A172 (cell line): ENCODE results near the gene SUCO. TPM values are rescaled to one million over a fixed set of nuclear protein-coding genes. Genes with fewer than 3 reads are reported as not detected.

Experiments
- DNase-seq: peaks from one replicate; pipeline ENCODE4 v3.0.0-alpha.2; 2015; ENCODE audit warnings: low spot score
- total RNA-seq: library from RNA; depleted of rRNA; stranded (reverse); fragments of >200 nt; shearing (Covaris generic); gene quantifications from 2 replicates; pipeline ENCODE4 v1.2.3, GENCODE V29; 2014

SUCO gene
- total RNA-seq, 1 experiment from 2014 or later: 31.4 TPM

DNA sequence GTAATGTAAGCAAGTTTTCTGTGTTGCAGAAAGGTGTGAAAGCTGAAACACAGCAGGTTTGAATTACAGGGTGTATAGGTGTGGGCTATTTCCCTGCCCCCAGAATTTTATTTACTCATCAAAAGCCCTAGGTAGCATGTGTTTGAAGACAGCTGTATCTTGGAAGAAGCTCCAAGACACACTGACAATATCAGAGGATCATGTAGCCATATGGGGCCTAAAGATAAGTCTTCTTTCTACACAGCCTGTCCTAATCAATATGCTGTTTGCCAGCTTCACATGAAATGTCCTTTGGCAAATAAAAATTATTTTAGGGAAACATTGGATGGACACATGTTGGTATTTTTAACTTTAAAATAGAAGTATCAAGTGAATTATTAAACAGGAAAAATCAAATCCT lies 17.5 kb upstream of the SUCO start:
- no peak for DNase-seq

DNA sequence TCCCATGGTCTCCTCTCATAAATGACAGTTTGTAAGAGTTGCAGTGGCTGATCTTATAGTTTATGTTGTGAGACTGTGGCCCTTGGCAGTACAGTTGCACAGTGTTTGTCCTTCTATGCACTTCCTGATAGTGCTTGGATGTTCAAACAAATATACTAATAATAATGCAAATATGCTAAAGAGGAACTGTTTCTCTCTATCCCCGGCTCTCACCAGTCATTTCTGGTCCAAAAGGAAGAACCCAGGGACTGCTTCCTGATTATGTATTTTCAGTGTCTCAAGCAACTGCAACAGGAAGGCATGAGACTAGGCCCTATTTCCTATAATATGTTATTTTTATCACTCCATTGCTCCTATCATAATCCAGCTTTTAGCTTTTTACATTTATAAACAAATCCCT lies 17.0 kb upstream of the SUCO start:
- DNase-seq: no peak

DNA sequence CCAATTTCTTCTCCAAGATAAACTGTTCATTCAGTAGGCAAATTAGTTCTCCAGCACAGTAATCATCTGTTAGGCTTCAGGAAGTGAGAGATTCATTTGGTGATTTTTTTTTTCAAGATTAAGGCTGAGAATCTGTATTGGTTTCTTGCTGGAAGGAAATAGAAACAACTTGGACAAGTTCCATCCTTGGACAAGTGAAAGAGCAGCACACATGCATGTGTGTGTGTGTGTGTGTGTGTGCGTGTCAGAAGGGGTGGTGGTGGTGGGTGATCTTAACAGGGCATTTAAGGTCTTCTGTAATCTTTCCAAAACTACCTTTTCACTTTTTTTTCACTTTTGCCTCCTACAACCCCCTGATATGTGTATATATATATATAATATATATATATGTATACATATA lies 15.9 kb upstream of the SUCO start:
- DNase-seq: no peak

DNA sequence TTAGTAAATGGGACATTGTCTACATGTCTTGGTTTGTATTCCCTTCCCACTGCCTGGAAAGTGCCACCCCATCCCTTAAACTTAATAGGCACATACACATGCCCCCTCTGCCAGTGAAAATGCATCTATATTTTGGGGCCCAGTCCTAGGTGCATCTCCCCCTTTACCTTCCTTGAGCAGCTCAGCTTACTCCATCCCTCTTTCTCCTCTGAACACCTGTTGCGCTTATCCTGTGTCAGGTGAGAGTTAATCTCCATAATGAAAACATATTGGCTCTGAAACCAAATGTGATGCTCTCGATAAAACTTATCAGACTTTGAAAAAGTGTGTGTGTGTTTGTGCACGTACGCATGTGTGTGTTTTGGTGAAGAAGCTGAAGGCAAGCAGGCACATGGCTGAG lies 15.4 kb upstream of the SUCO start:
- no peak for DNase-seq

DNA sequence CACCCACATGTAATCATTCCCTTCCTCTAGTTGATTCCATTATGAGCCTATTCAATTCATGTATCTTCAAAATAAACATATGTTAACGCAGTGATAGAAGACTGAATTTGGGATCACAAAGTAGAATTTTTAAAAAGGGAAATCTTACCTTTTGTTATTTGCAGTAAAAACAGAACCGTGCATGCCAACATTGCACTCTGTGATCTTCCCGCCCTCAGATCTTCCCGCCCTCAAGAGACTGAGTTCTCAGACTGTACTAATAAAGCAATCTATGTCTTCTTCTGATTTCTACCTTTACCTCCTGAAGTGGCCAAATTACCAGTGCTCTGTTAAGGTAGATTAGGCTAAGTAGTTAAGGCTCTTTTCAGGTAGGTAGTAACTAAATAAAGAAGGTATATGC lies 3.6 kb upstream of the SUCO start:
- no peak for DNase-seq

DNA sequence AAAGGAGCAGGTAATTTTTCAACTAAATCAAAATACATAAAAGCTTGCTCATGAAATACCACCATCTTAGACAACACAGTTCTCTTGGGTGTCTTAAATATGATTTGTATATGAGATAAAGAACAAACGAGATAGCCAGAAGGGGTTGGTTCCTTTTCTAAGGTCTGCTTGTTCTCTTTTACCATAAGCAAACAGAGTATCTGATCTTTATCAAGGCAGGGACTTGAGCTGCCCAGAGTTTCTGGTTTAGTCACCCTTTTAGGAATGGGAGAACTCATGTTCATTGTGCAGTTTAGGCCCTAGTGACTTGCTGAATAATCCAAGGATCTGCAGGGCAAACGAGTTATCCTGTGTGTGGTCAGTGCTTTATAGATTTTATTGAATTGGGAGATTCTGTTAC lies 3.0 kb upstream of the SUCO start:
- DNase-seq: no peak

DNA sequence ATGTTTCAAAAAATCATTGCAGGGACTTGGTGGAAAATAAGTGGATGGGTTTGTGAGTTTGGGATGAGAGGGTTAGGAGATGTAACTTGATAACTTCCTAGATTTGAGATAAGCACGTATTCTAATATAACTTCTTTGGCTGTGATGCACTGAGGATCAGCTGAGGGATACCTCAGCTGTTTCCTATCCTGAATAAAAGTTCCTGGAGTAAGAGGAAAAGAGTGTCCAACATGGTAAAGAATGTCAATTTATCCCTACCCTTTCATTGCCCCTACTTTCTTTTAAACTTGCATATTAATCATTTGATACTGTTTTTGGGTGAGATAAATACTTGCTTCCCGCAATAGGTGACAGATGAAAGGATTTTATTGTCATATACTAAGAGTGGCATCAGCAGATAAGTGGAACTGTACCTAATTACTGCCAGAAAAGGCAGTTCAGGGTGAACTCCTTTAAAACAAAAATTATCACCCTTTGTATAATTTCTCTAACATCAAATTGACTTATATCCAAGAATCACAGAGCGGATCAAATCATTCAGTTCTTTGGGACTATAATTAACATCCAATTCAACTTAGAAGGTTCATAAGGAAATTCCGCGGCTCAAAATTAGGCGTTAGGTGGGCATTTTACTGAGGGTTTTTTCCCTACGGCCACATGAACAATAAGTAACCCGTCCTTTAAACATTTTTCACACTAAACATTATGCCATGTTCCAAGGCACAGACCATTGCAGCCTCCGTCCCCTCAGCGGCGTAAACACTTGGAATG lies 1.4 kb upstream of the SUCO start:
- DNase-seq: no peak

DNA sequence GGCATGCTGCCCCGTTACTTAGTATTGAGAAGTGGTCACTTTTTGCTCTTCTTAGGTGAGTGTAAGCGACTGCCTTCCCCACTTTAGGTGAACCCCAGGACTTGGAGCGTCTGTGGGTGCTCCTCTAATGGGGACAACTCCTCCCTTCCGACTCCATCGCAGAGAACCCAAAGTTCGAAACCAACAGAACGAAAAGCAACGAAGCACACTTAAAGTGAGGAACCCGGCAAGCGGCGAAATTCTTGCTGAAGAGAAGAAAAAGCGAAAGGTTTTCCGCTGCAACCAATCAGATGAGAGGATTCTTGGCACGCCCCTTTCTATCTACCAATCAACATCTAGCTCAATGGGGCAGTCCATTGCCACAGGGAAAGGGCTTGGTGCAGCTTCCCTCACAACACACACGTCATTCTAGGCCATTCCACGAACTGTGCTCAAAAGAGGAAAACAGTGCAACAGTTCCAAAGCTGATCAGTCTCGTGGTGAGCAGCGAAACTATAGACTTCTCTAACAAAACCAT lies 709 bp upstream of the SUCO start:
- peak; percentile 99 for DNase-seq

DNA sequence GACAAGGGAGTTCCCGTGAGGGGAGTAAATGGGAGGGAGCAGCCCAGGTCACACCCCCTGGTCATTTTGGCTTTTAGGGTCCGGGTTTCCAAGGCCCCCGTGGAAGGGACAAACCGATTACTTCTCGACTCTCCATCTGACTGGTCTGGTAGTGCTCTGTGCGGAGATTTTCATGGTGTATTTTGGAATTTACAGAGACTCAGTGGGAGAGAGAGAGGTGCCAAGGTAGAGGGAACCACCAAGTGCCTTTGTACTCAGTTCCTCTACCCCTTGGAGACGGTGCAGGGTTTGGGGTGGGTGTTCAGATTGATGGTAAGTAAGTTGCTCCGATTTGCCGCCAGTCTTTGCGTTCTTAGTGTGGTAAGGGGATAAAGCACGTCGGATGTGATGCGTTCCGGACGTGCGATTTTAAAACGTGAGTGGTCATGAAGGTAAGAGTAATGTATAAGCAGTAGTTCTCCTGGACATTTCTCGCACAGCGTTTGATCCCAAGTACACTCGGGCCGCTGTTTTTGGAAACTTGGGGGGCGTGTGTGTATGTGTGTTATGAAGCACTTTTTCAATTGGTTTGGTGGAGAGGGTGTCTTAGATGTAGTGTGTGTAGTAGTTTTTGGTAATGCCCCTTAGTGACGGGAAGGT lies 682 bp downstream of the SUCO start:
- DNase-seq: peak; percentile 44

DNA sequence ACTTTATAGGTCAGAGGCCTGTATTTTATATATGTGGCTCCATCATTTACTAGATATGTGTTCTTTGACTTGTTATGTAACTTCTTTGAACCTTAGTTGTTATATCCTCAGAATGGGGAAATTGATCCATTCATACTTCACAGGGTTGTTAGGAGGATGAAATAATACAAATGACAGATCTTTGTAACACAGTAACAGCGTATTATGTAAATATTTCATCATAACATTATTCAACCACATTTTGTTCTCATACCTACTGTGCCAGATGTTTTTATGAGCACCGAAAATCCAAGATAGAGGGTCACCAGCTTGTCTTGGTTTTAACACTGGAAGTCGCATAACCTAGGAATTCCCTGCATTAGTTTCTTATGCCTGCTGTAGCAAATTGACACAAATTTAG lies 3.3 kb downstream of the SUCO start:
- DNase-seq: no peak

DNA sequence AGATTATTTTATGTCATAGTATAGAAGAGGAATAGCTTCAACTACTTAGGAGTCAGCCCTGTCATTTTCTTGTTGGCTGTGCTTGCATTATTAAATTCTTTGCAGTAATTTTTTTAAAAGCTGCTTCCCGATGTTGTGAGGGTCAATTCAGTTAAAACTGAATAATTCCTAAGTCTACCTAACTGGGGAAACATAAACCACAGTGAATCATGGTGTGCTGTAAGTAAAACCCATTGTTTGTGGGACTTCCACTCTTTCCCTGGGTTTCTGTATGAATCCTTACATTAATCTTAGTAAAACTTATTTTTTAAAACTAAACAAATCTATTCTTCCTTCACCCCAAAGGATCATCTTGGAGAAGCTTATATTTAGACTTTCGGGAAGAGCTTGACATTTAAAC lies 4.4 kb downstream of the SUCO start:
- no peak for DNase-seq

DNA sequence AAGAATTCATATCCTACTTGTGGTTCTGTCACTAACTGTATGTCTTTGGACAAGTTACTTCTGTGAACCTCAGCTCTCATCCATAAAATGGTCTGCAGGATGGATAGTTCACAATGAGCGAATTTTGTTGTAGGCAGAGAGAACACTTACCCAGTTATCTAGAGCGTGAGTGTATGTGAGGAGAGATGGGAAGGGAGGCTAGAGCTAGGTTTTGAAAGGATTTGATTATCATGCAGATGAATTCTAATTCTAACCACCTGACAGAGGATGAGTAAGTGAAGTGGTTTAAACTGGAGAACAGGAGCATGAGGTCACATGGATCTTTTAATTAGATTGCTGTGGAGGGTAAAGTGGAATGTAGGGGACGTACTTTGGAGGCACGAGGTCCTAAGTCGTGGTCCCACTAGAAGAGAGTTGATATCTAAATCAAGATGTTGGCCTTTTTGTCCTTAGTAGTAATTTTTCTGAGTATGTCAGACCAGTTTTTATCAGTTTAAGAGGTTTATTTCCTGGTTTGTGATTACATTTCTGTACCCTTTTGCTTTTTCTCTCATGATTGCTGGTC lies 5.0 kb downstream of the SUCO start:
- no peak for DNase-seq

DNA sequence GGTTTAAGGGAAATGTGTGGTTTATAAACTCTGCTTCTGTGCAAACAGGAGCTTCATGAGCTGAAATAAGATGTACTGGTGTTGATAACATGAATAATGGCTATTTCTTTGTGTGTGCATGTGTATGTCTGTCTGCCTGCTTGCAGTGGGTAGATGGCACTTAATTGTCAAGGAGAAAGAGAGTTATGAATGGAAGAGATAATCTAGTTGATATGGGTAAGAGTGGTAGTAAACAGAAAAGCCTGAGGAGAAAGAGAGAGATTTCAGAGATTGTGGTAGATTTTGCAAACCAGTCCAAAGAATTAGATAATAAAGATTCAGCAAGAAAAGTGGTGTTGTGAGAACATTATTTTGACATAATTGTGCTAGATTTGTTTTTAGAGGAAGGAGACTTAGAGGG lies 7.7 kb downstream of the SUCO start:
- DNase-seq: no peak

DNA sequence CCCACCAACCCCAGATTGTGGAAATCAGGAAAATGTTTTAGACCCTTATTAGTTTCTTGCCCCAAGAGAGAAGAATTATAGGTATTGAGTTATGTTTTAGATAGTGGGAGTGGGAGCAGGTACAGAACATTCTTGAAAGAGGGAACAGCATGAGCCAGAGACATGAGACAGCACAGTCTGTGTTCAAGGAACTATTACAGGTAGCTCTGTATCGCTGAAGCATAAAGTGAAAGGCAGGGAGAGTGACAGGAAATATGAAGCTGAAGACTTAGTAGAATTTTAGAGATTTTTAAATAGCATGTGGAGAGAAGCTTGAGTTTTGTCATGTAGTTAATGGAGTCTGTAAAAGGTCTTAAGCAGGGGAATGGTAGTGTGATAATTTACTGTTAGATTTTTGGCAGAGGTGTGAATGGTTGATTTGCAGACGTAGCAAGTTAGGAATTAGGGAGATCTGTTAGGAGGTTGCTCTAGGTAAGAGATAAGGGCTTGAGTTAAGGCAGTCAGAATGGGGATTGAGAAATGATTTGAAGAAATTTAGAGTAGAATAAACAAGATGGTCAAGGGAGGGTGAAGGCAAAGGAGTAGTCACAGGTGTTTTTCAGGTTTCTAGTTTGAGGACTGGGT lies 11.6 kb downstream of the SUCO start:
- no peak for DNase-seq

DNA sequence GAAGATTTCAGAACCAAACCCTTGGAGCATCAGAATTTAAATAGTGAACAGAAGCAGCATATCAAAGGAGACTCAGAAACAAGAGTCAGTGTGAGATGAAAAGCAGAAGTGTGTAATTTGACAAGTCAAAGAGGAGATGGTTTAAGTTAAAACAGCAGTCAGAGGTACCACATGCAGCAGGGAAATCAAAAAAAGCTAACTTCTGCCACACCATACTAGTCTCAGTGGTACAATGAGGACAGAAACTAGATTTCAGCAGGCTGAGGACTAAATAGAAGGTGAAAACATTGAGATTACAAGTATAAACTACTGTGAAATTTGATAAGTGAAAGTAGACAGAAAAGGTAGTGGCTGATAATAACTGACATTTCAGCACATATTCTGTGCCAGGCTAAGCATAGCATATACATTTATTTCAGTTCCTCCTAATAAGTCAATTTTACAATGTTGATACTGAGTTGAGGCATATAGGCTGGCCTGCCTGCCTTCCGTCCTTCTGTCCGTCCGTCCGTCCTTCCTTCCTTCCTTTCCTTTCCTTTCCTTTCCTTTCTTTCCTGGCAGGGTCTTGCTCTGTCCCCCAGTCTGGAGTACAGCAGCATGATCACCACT lies 12.6 kb downstream of the SUCO start:
- no peak for DNase-seq

DNA sequence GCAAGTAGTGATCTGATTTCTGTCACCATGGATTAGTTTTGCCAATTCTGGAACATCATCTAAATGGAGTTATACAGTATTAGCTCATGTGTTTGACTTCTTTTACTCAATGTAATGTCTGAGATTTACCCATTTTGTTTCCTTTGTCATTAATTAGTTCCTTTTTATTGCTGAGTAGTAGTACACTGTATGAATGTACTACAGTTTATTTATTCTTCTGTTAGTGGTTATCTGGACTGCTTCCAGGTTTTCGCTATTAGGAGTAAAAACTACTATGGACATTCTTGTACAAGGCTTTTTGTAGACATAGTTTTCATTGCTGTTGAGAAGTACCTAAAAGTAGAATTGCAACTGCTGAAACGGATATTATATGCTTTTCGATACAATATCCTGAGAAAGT lies 14.1 kb downstream of the SUCO start:
- no peak for DNase-seq

DNA sequence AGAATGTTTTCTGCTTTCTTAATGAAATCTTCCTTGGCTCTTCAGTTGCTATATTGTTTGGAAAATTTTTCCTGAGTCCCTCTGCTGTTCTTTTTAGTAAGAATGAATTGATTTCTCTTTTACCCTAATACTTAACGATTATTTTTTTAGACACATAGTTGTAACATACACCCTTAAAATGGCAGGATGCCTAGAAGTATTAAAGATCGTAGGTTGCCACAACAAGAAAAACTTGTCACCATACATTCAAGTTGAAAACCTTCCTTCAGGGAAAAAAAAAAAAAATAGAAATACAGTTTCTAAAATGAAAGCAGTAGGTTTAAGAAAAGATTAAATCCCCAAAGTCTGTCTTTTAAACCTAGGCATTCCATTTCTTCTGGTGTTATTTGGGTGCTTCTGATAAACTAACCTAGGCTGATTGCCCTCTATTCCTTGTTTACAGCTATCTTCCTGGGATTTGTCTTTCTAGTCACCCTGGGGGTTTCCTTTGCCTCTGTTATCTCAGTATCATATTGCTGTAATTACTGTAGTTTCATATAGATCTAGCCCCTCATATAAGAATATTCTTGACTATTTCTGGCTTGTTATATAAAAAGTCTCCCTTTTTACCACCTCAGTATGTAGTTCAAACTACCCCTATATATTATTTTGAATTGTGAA lies 16.8 kb downstream of the SUCO start:
- DNase-seq: no peak

DNA sequence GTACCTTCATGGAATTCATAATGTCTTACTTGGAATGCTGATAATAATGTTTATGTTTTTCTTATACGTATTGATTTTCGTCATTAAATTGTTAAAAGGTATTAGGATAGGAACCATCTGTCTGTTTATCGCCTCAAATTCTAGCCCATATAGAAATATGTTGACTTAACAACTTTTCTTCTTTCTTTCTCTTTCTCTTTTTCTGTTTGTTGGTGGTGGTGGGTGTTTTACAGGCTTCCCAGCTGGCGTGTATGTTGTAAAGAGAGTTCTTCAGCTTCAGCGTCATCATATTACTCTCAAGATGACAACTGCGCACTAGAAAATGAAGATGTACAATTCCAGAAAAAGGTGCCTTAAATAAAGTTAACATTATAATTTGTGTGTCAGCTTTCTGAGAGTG lies 18.3 kb downstream of the SUCO start:
- no peak for DNase-seq

DNA sequence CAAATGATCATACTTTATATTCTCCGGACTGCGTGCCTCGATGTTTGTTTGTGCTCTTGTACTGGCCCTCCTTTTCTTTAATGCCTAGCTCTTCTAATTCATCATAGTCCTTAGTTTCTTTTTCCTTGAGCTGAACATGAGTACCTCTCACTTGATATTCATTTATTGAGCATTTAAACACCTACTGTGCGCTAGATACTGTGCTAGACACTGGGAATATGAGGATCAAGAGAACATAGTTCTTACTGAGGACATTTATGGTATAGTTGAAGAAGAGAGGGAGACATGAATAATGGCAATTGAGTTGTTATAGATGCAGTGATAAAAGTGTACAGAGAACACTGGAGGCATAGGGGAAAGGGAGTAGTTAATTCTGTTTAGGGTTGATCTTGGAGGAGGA lies 22.0 kb downstream of the SUCO start:
- no peak for DNase-seq

DNA sequence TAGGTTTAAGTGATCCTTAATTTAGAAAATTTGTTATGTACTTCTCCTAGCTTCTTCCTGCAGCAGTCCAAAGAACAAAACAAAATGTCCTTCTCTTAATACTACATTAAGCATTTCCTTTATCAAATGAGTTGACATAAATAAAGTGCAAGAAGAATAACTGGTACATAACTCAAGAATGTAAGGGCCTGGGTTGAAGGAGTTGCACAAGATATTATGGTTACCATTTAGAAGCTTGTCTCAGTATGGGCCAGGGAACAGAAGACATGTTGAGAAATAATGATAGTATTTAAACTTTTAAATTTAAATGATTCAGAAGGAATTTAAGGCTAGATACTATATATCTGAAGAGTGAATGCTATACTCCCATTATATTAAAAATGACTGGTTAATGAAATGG lies 23.5 kb downstream of the SUCO start:
- DNase-seq: no peak

DNA sequence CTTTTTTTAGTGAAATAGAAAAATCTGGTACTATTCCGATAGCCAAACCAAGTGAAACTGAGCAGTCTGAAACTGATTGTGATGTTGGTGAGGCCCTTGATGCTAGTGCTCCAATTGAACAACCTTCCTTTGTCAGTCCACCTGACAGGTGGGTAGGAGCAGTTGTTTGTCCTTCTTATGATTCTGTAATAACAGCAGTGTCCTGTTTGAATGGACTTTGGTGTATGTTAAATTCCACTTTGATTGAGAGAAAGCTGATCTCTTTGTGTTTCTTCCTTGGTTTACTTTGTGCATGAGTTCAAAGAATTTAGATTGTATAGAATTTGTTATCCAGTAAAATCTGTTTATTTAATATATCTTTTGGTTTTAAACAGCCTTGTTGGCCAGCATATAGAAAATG lies 24.3 kb downstream of the SUCO start:
- no peak for DNase-seq
